Activated CD8-positive, alpha-beta memory T cell treated with anti-CD3 and anti-CD28 coated beads, Interleukin-2, amount 50 U/mL, for 24 hours (primary cell): ENCODE data around the gene FGD1.
"Not testable (repeated sequence)": the region's sequence is repeated elsewhere in the genome, so short reads cannot be mapped to it uniquely, and the experiment has no call there.

Source experiments
- DNase-seq: peaks from one replicate; pipeline ENCODE4 v3.0.0-alpha.2; 2020; ENCODE audit errors: extremely low read depth

The FGD1 gene

DNA sequence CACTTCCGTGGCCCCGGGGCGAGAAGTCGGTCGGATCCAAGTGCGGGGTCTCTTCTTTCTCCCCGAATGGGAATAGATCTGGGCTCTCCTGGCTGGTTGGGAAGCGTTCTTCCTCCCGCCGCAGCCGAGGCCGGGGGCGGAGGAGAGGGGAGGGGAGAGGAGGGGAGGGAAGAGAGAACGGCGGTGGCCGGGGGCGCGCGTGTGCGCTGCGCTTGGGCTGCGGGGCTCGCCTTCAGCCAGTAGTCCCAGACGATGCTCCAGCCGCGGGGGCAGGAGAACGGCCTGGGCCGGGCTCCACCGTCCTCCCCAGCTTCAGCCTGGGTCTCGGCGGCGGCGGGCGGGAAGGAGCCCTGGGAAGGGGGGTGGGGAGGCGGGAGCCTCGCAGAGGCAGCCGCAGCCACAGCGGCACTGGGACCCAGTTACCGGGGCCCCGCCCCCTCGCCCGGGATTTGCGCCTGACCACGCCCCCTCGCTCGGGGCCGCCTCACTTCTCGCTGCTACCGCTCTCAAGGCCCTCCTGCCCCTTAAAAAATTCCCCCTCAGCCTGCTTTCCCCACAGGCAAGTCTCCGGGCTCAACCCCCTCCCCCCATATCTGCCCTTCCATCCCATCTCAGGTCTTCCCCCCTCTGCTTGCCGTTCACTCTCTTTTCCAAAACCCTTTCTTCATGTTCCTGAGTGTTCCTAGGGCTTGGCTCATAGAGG lies at the start of gene FGD1:
FGD1 (minus strand) TSS at position 421 of the 703 bp plus-strand sequence. CDS start 802 bp downstream, outside the sequence.
- no peak for DNase-seq

DNA sequence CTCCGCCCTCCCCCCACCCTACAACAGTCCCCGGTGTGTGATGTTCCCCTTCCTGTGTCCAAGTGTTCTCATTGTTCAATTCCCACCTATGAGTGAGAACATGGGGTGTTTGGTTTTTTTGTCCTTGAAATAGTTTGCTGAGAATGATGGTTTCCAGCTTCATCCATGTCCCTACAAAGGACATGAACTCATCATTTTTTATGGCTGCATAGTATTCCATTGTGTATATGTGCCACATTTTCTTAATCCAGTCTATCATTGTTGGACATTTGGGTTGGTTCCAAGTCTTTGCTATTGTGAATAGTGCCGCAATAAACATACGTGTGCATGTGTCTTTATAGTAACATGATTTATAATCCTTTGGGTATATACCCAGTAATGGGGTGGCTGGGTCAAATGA lies 46.2 kb upstream of the FGD1 start:
- DNase-seq = not testable (repeated sequence)

DNA sequence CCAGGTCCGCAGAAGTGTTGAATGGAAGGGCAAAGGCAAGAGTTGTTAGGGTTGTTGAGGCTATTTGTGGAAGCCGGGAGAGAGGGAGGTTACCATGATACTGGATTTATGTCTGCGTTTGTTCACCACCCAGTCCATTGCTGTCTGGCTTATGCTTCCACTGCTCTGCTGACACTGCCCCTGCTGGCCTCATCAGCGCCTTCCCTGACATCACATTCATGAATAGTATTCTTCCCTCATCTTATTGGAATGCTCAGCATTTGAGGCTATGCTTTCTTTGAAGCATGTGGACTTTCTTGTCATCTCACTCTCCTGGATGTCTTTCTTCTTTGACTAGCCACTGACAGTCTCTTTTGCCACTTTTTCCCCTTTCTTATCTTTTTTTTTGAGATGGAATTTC lies 44.3 kb upstream of the FGD1 start:
- DNase-seq = no peak

GRCh38 chrX:54534271-54534670 lies 38.2 kb upstream of the FGD1 start:
- no peak for DNase-seq

- no peak for DNase-seq
These were observed 34.4 kb upstream of the FGD1 start for GRCh38 chrX:54530357-54530900.

DNA sequence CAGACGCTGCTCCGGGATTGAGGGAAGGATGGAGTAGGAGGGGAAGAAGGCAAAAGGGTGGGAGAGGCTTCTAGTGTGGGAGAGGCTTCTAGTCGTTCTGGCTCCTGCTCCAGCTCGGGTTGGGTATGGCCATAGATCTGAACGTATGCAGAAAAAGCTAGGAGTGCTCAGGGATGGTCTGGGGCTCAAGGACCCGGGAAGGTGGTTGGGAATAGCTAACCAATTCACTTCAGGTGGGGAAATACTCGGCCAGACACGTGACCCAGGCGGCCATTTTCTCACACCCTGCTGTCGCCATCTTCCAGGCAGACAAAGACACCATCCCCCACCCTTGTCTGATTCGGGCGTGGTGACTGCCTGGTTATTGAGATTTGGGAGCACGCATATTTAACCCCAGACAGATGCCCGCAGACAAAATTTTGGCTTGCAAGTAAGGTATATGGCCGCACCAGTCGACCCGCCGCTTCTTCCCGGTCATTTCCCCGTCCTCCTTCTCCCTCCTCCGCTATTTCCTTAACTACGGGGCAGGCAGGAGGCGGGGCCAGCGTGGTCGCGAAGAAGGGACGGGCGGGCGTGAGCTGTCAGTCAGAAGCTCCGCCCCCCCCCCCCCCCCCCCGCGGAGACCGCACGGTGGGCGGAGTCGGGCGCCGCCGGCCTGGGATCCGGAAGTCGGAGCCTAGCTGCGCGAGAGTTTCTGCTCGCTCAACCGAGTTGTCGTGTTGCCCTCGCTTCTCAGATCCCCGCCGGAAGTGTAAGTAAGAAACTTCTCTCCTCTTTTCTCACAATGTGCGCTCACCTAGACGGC lies 33.7 kb upstream of the FGD1 start, which contains the start of gene GNL3L:
GNL3L (plus strand) TSS at position 668 of the 805 bp plus-strand sequence. CDS start 2,348 bp downstream, outside the sequence.
- peak; percentile 47 for DNase-seq

DNA sequence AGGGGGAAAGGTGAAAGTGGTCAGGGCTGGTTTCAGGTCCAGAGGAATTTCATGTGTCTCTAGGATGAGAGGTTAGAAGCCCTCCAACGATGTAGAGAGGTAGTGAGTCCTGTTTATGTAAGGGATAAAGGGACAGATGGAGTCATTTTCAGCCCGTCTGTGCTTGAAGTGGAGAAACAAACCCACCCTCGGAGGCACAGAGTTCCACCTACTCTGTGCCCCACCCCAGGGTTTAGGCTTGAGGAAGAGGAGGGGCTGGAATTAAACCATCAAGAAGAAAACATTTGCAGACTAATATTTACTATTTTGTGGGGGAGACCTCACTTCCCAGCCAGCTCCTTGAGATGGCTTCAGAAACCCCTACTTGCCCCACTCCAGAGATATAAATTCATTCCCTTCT lies 33.1 kb upstream of the FGD1 start:
- no peak for DNase-seq

GRCh38 chrX:54509400-54509799 lies 13.4 kb upstream of the FGD1 start:
- no peak for DNase-seq

GRCh38 chrX:54496936-54497335 lies 902 bp upstream of the FGD1 start:
- DNase-seq = no peak

DNA sequence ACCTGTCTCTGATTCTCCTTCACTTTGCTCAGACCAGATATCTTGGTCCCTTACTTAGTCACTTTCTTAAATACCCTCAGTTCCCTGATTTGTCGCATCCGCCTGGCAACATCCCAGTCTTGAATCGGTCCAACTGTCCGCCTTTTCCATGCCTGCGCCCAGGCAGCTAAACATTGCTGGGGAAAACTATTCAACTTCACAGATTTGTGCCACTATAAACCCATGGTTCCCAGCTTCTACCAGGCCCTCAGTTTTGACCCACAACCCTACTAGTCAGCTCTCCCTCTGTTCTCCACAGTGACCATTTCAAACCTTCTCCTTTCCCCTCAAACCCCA lies 451 bp upstream of the FGD1 start:
- DNase-seq = no peak

DNA sequence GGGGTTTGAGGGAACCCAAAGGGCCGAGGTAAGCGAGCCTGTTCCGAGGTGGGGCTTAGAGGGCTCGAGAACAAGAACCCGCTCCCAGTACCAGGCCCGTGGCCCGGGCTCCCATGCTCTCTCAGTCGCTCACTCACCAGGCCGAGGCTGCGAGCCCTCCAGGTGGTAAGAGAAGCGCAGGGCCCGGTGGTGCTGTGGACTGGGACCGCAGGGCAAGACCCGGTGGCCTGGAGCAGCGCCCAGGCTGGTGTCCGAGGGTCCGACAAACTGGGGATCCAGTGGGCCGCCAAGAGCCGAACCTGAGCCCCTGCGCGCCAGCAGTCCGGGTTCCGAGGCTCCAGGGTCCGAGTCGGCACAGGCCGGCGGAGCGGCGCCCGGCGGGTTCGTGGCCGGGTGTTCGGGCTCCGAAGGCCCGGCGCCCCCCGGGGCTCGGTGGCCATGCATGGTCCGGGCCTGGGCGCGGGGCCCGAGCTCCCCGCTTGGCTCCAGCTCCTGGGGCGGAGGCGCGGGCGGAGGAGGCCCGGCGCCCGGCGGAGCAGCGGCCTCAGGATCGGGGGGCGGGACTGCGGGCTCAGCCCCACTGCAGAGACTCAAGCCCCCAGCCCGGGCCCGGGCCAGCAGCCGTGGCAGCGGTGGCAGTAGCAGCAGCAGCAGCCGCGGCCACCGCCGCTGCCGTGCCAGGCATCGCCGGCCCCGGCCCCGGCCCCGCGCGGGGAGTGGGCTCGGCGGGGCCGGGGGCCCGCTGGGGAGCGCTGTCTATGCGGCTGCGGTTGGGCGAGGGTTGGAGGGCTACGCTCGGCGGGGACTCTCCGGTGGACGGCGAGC lies 833 bp downstream of the FGD1 start:
- no peak for DNase-seq

- DNase-seq = no peak
These were observed 1.7 kb downstream of the FGD1 start for GRCh38 chrX:54494166-54494988.

GRCh38 chrX:54492340-54492739 lies 3.7 kb downstream of the FGD1 start:
- no peak for DNase-seq

DNA sequence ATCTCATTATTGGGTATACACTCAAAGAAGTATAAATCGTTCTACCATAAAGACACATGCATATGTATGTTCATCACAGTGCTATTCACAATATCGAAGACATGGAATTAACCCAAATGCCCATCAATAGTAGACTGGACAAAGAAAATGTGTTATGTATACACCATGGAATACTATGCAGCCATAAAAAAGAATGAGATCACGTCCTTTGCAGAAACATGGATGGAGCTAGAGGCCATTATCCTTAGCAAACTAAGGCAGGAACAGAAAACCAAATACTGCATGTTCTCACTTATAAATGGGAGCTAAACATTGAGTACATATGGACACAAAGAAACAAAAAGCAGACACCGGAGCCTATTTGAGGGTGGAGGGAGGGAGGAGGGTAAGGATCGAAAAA lies 6.2 kb downstream of the FGD1 start:
- DNase-seq = not testable (repeated sequence)

DNA sequence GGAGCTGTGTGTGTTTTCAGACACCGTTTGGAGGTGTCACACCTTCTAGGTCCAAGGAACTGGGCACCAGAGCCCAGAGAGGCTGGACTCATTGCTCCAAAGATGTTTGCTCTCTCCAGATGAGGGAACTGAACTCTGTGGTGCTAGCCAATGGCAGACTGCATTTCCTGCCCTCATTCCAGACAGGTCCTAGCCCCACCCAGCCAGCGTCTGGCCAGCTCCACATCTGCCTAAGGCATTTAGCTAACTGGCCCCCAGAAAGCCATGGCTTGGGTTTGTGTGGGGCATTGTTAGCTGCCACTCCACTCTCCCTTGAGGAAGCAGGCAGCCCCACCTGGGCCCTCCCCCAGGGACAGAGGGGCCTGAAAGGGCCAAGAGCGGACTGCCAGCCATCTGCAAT lies 11.4 kb downstream of the FGD1 start:
- DNase-seq = no peak

- DNase-seq = no peak
These were observed 12.1 kb downstream of the FGD1 start for GRCh38 chrX:54483946-54484345.

DNA sequence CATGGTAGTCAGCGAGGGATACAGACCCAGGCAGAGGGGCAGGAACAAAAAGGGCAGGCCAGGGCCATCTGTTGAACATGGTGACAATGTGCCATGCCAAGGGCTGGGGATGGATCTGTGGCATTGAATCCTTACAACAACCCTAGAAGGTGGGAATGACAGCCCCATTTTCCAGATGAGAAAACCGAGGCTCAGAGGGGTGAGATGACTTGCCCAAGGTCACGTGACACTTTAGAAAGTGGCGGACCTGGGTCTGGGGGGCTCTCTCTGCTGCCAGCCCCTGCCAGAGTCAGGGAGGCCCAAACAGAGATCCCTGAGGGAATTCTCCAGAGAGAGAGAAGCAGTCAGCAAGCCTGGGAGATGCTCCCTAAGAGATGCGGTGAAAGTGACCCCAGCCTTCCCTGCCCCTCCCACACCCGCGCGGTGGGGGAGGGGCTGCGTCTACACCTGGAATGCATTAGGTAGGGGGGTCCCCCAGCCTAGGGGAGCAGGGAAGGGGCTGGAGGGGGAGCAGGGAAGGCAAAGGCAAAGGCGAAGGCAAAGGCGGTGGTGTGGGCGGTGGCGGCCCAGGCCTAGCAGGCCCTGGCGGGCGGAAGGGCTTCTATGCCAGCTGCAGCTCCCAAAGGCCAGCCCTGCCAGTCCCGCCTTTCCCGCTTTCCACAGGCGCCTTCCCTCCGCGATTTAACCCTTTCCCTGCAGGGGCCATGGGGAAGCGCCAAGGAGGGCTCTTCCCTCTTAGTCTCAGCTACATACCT lies 13.0 kb downstream of the FGD1 start:
- DNase-seq = no peak

- no peak for DNase-seq
These were observed 16.6 kb downstream of the FGD1 start for GRCh38 chrX:54479136-54480111.
